Mesenchymal stem cell (in vitro differentiated cells and primary cell): ENCODE data around the gene CADM1.

ENCODE experiments used
- DNase-seq: peaks from one replicate; pipeline ENCODE4 v3.0.0-alpha.2; 2013
- H2AFZ ChIP-seq: one replicate; pipeline ENCODE4 v1.6.1; 2013; ENCODE audit warnings: low read depth, mild to moderate bottlenecking, control low read depth, inconsistent platforms, low read length, moderate library complexity
- H2AK5ac ChIP-seq: 2 replicates; pipeline ENCODE4 v1.6.1; 2013; ENCODE audit warnings: low read length, moderate library complexity, mild to moderate bottlenecking, inconsistent platforms; ENCODE audit not compliant: severe bottlenecking
- H2BK120ac ChIP-seq: one replicate; pipeline ENCODE4 v1.6.1; 2013; ENCODE audit warnings: low read depth, mild to moderate bottlenecking, inconsistent platforms, low read length, moderate library complexity
- H2BK12ac ChIP-seq, 2 experiments: one replicate each; pipeline ENCODE4 v1.6.1; 2013; ENCODE audit warnings: inconsistent platforms in 2 of 2, low read length in 2 of 2, mild to moderate bottlenecking in 2 of 2, moderate library complexity in 2 of 2, control low read depth in 1 of 2
- H2BK15ac ChIP-seq: one replicate; pipeline ENCODE4 v1.6.1; 2013; ENCODE audit warnings: mild to moderate bottlenecking, low read depth, inconsistent platforms; ENCODE audit not compliant: poor library complexity, severe bottlenecking
- H2BK5ac ChIP-seq: 2 replicates; pipeline ENCODE4 v1.6.1; 2013; ENCODE audit warnings: low read depth, mild to moderate bottlenecking, low read length, control low read depth, inconsistent platforms; ENCODE audit not compliant: poor library complexity, severe bottlenecking
- H3K14ac ChIP-seq, 2 experiments: one replicate each; pipeline ENCODE4 v1.6.1; 2013; ENCODE audit warnings: inconsistent platforms in 2 of 2, low read length in 2 of 2, control low read depth in 1 of 2, mild to moderate bottlenecking in 1 of 2, moderate library complexity in 1 of 2
- H3K18ac ChIP-seq, 2 experiments: one replicate each; pipeline ENCODE4 v1.6.1; 2013; ENCODE audit warnings: inconsistent platforms in 2 of 2, low read length in 2 of 2, control low read depth in 1 of 2, low read depth in 1 of 2, mild to moderate bottlenecking in 1 of 2
- H3K23ac ChIP-seq, 2 experiments: one replicate each; pipeline ENCODE4 v1.6.1; 2013; ENCODE audit warnings: inconsistent platforms in 2 of 2, low read length in 2 of 2, mild to moderate bottlenecking in 2 of 2, moderate library complexity in 2 of 2, control low read depth in 1 of 2
- H3K27ac ChIP-seq: 2 replicates; pipeline ENCODE4 v1.5.1; 2013; ENCODE audit warnings: mild to moderate bottlenecking, moderate library complexity, low read length, control low read depth, inconsistent platforms; ENCODE audit not compliant: poor library complexity, severe bottlenecking
- H3K27me3 ChIP-seq, 2 experiments: 2 replicates each; pipeline versions ENCODE4 v1.6.1 to v1.7.0; 2013; ENCODE audit warnings: low read length in 2 of 2, mild to moderate bottlenecking in 2 of 2, moderate library complexity in 2 of 2, control low read depth in 1 of 2, inconsistent platforms in 1 of 2; ENCODE audit not compliant: control insufficient read depth in 1 of 2, insufficient read depth in 1 of 2
- H3K36me3 ChIP-seq, 2 experiments: 2 replicates each; pipeline versions ENCODE4 v1.6.1 to v1.7.0; 2013; ENCODE audit warnings: low read length in 2 of 2, control low read depth in 1 of 2, inconsistent platforms in 1 of 2, low read depth in 1 of 2, mild to moderate bottlenecking in 1 of 2; ENCODE audit not compliant: insufficient read depth in 2 of 2, control insufficient read depth in 1 of 2
- H3K4ac ChIP-seq, 2 experiments: one replicate each; pipeline ENCODE4 v1.6.1; 2013; ENCODE audit warnings: inconsistent platforms in 2 of 2, low read length in 2 of 2, mild to moderate bottlenecking in 2 of 2, moderate library complexity in 2 of 2, control low read depth in 1 of 2, low read depth in 1 of 2
- H3K4me1 ChIP-seq: 2 replicates; pipeline ENCODE4 v1.6.1; 2013; ENCODE audit warnings: low read depth, low read length, control low read depth; ENCODE audit not compliant: control insufficient read depth, insufficient read depth
- H3K4me2 ChIP-seq: 2 replicates; pipeline ENCODE4 v1.6.1; 2013; ENCODE audit warnings: low read length, mild to moderate bottlenecking, inconsistent platforms; ENCODE audit not compliant: poor library complexity, severe bottlenecking
- H3K4me3 ChIP-seq, 2 experiments: 2 replicates each; pipeline versions ENCODE4 v1.5.1 to v1.7.0; 2013; ENCODE audit warnings: low read length in 2 of 2, mild to moderate bottlenecking in 2 of 2, control low read depth in 1 of 2, low read depth in 1 of 2; ENCODE audit not compliant: insufficient read depth in 1 of 2
- H3K79me1 ChIP-seq: replicated peaks from 2 replicates; pipeline ENCODE4 v1.6.1; 2013; ENCODE audit warnings: mild to moderate bottlenecking, control low read depth, low read length, inconsistent platforms; ENCODE audit not compliant: poor library complexity, severe bottlenecking
- H3K9ac ChIP-seq: 2 replicates; pipeline ENCODE4 v1.7.0; 2013; ENCODE audit warnings: mild to moderate bottlenecking, low read length, moderate library complexity
- H3K9me3 ChIP-seq: 2 replicates; pipeline ENCODE4 v1.7.0; 2013; ENCODE audit warnings: mild to moderate bottlenecking, low read length; ENCODE audit not compliant: control insufficient read depth
- H4K8ac ChIP-seq: one replicate; pipeline ENCODE4 v1.6.1; 2013; ENCODE audit warnings: inconsistent platforms, mild to moderate bottlenecking, low read length, moderate library complexity
- H4K91ac ChIP-seq: one replicate; pipeline ENCODE4 v1.6.1; 2013; ENCODE audit warnings: mild to moderate bottlenecking, low read length, inconsistent platforms
- WGBS: methylation state at CpG from one replicate; pipeline ENCODE4 v1.1.7; 2013; ENCODE audit warnings: mixed read lengths; 5-methylcytosine and 5-hydroxymethylcytosine counted together

CADM1 gene

DNA sequence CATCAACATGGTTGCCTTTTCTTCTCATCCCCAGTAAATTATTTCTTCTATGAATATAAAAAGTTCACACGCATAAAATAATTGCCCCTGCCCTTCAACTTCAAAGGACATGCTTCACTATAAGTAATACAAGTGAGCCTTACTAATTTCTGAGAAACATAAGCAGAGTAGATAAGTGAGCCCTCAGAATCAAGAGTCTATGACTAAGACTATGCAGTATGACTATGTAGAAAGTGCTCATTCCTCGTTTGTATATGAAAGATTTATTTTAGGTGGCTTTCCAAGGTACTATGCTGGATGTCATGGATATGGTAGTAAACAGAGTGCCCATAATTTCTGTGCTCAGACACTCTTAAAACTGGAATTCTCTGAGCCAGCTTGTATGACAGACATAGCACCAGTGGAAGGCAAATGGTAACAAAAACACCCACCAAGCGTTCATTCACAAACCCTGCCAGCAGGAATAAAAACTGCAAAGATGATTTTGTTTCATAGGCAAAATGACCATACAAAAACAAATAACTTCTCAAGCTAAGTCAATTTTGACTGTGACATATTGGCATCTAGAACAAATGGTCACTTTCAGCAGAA is 189.8 kb downstream of the CADM1 start:
- no peaks in the 10 kb centered on the region for H3K9me3 ChIP-seq
- H3K23ac ChIP-seq, result no peak overlapping the region
- no peak overlapping the region for H4K8ac ChIP-seq
- no peaks in the 10 kb centered on the region for H3K27me3 ChIP-seq
- no peak overlapping the region for H2AK5ac ChIP-seq
- peaks cover 1% of the 10 kb centered on the region for H3K4me1 ChIP-seq
- H2BK5ac ChIP-seq, result no peak overlapping the region
- no peak overlapping the region for H2BK15ac ChIP-seq
- no peak overlapping the region for H3K4me2 ChIP-seq
- no peak overlapping the region for H2BK120ac ChIP-seq
- WGBS, result 71% methylated on average over 2 of the region's 3 CpGs
- H3K9ac ChIP-seq, result no peak overlapping the region
- DNase-seq, result no peak
- no peak overlapping the region for H3K27ac ChIP-seq
- H3K4ac ChIP-seq, result no peak overlapping the region
- no peak overlapping the region for H2BK12ac ChIP-seq
- H3K4me3 ChIP-seq, result no peak overlapping the region
- no peaks in the 10 kb centered on the region for H3K36me3 ChIP-seq
- H3K14ac ChIP-seq, result no peak overlapping the region
- H3K18ac ChIP-seq, result no peak overlapping the region
- peaks cover 18% of the 10 kb centered on the region for H3K79me1 ChIP-seq
- H4K91ac ChIP-seq, result no peak overlapping the region
- no peak overlapping the region for H2AFZ ChIP-seq

GRCh38 chr11:115313224-115313838 is 190.9 kb downstream of the CADM1 start:
- Histone ChIP-seq H2AK5ac (no peak overlapping the region), H3K27ac (no peak overlapping the region), H3K36me3 (no peaks in the 10 kb centered on the region), H2BK15ac (no peak overlapping the region), H2BK120ac (no peak overlapping the region), H3K23ac (no peak overlapping the region), H3K4me1 (peaks cover 1% of the 10 kb centered on the region), H3K14ac (no peak overlapping the region), H3K9ac (no peak overlapping the region), H3K9me3 (no peaks in the 10 kb centered on the region), H3K4me2 (no peak overlapping the region), H3K4me3 (no peak overlapping the region), H3K18ac (no peak overlapping the region), H2BK12ac (no peak overlapping the region), H4K91ac (no peak overlapping the region), H2AFZ (no peak overlapping the region), H3K79me1 (peaks cover 15% of the 10 kb centered on the region), H2BK5ac (no peak overlapping the region), H4K8ac (no peak overlapping the region), H3K4ac (no peak overlapping the region), H3K27me3 (no peaks in the 10 kb centered on the region)
- 97% methylated on average over 2 of the region's 2 CpGs for WGBS
- DNase-seq, result no peak

DNA sequence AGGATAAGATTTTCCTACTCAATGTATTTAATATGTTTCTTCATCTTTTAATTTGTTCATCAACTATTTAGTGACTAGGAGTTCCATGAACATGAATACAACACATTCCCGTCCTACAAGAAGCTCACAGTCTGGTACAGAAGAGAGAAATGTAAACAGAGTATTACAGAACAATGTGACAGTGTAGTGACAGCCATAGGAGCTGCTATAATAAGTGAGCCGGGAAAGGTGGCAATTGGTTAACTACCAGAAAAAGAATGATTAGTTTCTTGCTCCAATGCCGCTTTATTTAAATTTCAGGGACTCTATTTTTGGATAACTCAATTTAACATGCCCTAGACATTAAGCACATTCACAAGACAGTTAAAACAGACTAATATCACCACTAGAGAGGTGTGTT is 192.3 kb downstream of the CADM1 start:
- H2BK15ac ChIP-seq, result no peak overlapping the region
- no peaks in the 10 kb centered on the region for H3K9me3 ChIP-seq
- no peak overlapping the region for H3K27ac ChIP-seq
- DNase-seq, result no peak
- H2BK5ac ChIP-seq, result no peak overlapping the region
- no peak overlapping the region for H2AK5ac ChIP-seq
- WGBS, result 88% methylated on average over 3 of the region's 3 CpGs
- peaks cover 15% of the 10 kb centered on the region for H3K79me1 ChIP-seq
- H3K36me3 ChIP-seq, result no peaks in the 10 kb centered on the region
- no peak overlapping the region for H3K4me2 ChIP-seq
- H3K9ac ChIP-seq, result no peak overlapping the region
- no peak overlapping the region for H2AFZ ChIP-seq
- peaks cover 1% of the 10 kb centered on the region for H3K4me1 ChIP-seq
- H3K18ac ChIP-seq, result no peak overlapping the region
- no peak overlapping the region for H2BK12ac ChIP-seq
- H3K4ac ChIP-seq, result no peak overlapping the region
- H3K27me3 ChIP-seq, result no peaks in the 10 kb centered on the region
- H3K4me3 ChIP-seq, result no peak overlapping the region
- H3K23ac ChIP-seq, result no peak overlapping the region
- H4K8ac ChIP-seq, result no peak overlapping the region
- no peak overlapping the region for H2BK120ac ChIP-seq
- H4K91ac ChIP-seq, result no peak overlapping the region
- H3K14ac ChIP-seq, result no peak overlapping the region

- WGBS, result no CpG with 5 or more reads among the region's 1 CpG
- Histone ChIP-seq H2AK5ac (no peak overlapping the region), H3K9me3 (no peaks in the 10 kb centered on the region), H2BK15ac (no peak overlapping the region), H2AFZ (no peak overlapping the region), H4K8ac (no peak overlapping the region), H3K23ac (no peak overlapping the region), H3K14ac (no peak overlapping the region), H3K27ac (no peak overlapping the region), H3K4me3 (no peak overlapping the region), H3K79me1 (peaks cover 14% of the 10 kb centered on the region), H2BK120ac (no peak overlapping the region), H3K27me3 (no peaks in the 10 kb centered on the region), H3K18ac (no peak overlapping the region), H2BK5ac (no peak overlapping the region), H3K4me2 (no peak overlapping the region), H4K91ac (no peak overlapping the region), H2BK12ac (no peak overlapping the region), H3K9ac (no peak overlapping the region), H3K4ac (no peak overlapping the region), H3K4me1 (peaks cover 4% of the 10 kb centered on the region), H3K36me3 (no peaks in the 10 kb centered on the region)
- DNase-seq, result no peak
These were observed 197.5 kb downstream of the CADM1 start for GRCh38 chr11:115306689-115307088.
